Stimulated activated CD8-positive, alpha-beta memory T cell treated with anti-CD3 and anti-CD28 coated beads, Interleukin-2, amount 100 ng/mL, for 48 hours (primary cell): ENCODE data around the gene PDZD8.
A peak's percentile ranks its signal among the peaks of the same experiment; 100 is the strongest.

Experiments
- DNase-seq, 2 donors: peaks; one replicate each; pipeline ENCODE4 v3.0.0-alpha.2; 2020; ENCODE audit warnings: low read depth in 2 of 2

Gene PDZD8, protein sequence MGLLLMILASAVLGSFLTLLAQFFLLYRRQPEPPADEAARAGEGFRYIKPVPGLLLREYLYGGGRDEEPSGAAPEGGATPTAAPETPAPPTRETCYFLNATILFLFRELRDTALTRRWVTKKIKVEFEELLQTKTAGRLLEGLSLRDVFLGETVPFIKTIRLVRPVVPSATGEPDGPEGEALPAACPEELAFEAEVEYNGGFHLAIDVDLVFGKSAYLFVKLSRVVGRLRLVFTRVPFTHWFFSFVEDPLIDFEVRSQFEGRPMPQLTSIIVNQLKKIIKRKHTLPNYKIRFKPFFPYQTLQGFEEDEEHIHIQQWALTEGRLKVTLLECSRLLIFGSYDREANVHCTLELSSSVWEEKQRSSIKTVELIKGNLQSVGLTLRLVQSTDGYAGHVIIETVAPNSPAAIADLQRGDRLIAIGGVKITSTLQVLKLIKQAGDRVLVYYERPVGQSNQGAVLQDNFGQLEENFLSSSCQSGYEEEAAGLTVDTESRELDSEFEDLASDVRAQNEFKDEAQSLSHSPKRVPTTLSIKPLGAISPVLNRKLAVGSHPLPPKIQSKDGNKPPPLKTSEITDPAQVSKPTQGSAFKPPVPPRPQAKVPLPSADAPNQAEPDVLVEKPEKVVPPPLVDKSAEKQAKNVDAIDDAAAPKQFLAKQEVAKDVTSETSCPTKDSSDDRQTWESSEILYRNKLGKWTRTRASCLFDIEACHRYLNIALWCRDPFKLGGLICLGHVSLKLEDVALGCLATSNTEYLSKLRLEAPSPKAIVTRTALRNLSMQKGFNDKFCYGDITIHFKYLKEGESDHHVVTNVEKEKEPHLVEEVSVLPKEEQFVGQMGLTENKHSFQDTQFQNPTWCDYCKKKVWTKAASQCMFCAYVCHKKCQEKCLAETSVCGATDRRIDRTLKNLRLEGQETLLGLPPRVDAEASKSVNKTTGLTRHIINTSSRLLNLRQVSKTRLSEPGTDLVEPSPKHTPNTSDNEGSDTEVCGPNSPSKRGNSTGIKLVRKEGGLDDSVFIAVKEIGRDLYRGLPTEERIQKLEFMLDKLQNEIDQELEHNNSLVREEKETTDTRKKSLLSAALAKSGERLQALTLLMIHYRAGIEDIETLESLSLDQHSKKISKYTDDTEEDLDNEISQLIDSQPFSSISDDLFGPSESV

DNA sequence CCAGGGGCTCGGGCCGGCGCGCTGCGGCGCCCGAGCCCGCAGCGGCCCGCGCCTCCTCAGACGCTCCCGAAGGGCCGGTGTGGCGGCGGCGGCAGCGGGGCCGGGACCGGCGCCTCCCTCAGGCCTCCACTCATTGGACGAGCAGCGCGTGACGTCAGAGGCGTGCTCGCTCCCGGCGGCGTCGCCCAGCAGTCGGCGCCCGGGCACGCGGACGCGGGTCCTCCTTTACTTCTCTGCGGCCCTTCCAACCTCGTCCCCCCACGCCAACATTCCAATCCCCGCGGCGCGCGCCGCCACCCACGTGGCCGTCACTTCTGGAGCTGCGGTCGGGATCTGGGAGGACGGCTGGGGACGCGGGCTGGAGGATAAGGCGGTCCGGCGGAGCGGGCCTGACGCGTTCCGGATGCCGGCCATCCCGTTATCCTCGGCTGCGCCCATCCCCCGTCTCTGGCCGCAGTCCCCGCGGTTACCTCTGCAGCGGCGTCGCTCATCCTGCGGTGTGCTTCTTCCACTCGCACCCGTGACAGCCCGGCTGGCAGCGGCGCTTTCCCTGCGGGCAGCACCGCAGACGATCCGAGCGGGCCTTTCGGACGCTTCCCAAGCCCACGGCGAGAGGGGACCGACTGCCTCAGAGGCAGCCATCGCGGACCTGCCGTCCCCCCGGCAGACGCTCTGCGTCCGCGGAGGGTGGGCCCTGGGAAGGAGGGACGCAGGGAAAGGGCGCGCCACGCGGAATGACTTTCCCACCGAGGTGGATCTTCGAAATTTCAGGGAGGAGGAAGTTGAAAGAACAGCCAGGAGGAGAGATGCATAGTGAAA, at the start of gene PDZD8:
PDZD8 (minus strand) TSS at position 81 of the 819 bp plus-strand sequence. CDS start 213 bp downstream, outside the sequence.
- DNase-seq, result peak; percentile 85 to 88

DNA sequence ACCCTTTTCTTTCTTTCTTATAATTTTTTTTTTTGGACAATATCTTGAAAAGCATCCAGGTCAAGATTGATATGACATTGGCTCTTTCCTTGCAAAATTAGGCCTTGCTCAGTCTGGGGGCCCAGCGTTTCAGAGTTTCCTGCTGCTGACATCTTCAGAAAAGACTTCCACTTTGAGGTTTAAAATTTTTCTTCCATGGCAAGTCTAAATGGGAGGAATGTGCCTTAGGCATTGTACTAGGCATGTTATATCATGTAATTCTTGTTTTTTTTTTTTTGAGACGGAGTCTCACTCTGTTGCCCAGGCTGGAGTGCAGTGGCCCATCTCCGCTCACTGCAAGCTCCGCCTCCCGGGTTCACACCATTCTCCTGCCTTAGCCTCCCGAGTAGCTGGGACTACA, 48.9 kb upstream of the PDZD8 start:
- no peak for DNase-seq

DNA sequence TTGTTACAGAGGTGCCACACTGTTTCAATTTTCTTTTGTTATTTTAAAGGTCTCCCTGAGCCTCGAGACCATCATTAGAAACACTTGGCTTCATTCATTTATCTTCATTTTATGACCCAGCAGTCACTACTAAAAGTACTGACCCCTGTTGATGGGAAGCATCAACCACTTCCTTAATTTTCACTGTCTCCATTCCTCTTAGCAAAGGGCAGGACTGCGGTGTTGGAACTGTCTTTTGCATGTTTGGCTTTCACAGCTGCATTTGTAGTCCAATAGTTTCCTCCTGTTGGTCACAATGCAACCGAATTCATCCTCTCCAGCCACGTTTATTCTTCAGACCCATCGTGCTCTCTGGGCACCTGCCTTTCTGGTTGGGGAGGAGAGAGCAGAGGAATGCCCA, 46.7 kb upstream of the PDZD8 start:
- no peak for DNase-seq

DNA sequence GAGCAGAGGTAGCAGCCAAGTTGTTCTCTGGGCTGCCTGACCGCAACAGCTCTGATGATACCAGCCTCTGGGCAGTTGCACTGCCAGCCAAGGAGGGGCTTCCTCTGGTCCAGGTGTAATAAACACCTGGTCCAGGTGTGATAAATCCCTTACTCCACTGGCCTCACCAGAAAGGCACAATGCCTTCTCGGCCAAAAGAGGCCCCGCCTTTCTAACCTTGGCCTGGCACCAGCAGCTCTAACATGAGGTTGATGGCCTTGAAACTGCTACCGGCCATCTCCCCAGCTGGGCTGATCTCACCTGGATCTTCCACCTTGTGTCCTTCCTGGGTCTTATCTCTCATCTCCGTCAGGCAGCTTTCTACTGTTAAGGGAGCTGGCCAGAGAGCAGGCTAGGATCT, 45.5 kb upstream of the PDZD8 start:
- no peak for DNase-seq

DNA sequence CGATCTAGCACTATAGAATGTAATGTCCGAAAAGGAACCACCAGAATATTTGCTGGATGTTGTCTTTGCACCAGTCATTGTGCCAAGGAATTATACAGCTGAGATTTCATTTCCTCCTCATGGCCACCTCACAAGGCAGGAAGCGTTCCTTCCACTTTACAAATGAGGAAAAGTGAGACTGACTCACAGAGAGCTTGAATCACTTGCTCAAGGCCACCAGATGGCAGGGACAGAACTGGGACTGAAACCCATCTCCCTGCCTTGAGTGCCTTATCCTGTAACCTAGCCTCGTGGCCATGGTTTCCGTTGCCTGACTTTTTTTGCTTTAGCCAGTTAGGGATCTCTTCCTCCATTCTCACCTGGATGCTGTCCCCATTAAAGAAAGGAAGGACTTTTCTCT, 44.7 kb upstream of the PDZD8 start:
- DNase-seq, result no peak

DNA sequence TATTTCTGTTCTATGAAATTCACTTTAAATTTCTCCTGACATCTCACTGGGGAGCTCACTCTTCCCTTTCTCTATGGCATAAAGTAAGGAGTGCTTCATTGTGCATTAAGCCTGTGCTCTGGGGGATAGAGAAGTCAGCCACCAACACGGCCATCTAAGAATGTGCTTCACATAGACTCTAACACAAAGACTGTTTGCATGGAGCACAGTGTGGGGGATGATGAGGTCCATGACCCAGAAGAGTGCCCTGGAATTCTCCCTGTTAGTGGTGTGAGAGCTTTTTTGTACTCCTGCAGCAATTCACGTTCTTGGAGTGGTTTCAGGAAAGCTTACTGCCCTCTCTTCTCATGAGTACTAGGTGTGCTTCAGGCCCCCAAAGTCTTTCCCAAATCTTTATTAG, 43.9 kb upstream of the PDZD8 start:
- no peak for DNase-seq

DNA sequence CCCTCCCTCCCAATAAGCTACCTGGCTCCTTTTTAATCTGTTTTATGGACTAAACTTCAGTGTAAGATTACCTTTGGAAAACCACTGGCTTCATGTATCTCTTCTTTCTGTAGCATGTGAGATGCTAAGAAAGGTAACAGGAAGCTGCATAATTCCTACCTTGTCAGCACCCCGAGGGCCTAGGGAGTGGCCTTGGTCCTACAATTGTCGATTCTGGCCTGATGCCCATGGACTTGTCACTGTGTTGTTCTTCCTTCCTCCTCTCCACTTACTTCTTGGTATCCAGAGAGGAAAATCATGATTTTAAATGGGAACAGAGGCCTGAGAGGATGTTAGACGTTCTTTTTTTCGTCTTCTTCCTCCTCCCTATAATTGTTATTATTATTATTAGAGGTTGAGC, 42.9 kb upstream of the PDZD8 start:
- DNase-seq, result no peak

DNA sequence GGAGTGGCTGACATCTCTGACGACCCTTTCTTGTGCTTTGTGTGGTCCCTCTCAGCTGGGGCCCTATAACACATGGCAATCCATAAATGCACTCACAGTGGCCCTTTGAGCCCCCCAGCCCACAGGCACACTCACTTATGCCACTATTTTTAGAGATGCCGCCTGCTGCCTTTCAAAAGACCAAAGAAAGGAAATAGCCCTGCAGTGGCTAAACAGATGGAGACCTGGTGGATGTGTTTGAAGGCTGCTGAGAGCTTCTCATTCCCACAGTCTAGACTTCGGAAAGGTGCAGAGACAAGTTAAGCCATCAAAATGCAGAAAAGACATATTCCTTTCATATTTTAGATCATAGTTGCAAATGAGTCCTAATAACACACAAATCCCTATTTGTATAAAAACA, 42.0 kb upstream of the PDZD8 start:
- no peak for DNase-seq

DNA sequence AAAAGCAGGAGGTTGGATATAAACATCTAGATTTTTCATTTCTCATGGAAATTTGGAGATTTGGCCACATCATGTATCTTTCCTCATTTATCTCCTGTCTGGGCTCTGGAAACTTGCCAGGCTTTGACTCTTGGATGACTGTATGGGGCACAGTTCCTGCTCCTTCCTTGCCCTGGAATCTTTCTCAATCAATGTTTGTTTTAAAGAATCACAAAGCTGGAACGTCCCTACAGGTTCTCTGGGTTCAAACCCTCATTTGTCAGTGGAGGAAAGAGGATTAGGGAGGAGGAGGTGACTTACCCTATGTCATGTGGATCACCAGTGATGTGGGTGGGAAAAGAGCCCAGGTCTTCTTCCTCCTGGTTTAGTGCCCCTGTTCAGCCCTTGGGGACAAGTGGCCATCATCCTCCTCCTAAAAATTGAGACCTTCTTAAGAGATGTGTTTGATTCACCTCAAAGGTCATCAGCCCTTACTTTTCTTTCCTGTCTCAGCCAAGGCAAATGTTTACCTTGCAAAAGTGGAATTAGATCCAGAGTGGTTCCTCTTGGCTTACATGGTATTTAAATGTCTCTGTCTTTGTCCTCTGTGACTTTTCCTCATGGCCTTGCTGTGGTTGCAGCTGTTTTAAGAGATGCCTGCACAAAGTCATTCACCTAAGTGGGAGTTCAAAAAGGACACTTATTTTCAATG, 38.8 kb upstream of the PDZD8 start:
- DNase-seq, result no peak

DNA sequence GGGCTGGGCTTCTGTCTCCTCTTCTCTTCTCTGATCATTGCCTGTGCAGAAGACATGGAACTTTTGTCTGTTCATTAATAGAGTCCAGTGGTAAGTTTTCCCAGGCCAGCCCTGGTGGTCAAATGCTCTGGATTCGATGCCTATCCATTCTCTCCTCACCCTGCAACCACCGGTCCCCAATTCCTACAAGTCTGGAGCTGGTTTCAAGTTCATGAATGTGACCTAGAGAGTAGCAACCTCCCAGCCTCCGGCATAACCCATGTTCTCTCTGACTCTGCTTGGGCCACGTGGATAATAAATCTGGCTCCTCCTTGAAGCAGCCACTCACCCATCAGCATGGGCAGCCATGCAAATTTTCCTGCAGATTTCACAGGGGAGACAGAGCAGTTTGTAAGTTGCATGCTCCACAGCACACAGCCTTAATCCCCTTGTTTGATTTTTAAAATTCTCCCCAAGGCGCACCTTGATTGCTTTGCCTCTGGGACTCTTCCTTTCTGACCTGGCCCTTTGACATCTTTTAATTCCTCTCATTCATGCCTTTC, 37.3 kb upstream of the PDZD8 start:
- no peak for DNase-seq

DNA sequence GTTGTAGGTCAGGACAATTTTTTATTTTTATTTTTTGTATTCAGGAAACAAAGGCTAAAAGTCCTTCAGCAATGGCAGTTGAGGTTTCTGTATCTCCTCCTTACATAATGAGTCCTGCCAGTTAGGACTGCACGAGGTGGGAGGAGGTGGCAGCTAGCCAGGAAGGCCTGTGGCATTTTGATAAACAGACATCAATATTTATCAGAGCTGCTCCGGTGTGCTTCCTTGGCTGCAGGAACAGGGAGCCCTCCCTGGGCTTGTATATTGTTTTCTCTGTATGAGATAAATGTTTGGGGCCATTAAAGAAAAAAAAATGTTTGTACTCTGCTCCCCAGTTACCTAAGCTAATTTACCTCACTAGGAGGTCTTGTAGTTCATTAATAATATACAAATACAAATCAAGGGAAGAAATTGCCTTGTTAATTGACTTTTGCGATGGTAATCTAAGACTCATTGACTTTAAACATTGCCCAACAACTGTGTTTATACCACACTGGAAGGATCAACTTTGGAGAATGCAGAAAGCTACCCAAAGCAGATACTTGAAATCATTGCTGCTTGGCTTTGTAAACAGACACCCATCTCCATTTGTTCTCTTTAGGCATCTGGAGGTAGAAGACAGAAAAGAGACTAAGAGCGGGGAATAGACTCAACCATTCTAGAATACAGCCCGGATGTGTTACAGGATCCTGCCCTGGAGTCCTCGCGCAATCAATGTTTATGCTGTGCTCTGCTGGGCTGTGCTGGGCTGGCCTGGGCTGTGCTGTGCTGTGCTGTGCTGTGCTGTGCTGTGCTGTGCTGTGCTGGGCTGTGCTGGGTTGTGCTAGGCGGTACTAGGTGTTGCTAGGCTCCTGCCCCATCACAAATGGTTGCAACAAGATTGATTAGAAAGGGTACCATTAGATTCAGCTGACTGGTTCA, 36.5 kb upstream of the PDZD8 start:
- DNase-seq, result no peak

DNA sequence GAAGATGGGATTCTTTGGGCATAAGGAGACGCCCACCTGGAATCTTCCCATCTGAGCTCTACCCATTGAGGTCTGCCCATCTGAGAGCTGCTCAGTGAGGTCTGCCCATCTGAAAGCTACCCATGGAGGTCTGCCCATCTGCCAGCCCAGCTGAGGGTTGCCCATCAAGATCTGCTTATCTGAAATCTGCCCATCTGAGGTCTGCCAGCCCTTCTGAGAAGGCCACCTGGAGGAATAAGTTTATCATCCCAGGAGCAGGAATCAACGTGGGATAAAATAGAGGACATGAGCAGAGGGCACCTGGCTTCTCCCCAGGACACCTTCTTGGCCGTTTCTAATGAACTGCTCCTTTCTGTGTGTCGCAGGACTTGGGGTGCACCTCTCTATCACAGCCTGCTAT, 35.3 kb upstream of the PDZD8 start:
- no peak for DNase-seq

DNA sequence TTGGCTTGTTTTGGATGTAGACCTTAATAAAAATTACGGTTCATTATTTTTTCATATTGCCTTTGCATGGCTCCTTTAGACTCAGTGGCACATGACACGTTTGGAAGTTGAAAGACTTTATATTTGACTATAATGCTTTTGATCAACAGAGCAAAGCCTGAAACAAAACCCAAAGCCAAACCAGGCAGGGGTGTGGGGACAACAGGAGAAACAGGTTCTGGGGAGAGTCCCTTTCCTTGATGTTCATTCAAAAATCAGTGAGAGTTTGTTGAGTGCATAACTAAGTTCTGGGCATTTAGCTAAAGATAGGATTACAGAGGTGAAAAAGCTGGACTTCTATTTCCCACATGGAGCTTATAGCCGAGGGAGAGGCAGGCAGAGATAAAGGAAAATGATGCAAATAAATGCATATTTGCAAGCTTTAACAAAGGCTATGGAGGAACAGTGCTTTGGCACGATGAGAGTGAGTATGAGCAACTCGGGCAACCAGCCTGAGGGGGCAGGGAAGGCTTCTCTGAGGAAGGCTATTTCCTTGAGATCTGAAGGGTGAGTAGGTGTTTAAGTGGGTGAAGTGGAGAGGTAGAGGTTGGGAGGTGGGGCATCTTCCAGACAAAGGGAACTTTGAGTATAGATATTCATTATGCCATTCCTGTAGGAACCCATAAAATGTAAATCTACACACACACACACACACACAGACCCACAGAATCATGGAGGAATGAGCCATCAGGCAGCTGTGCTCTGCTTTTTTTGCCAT, 34.5 kb upstream of the PDZD8 start:
- DNase-seq, result no peak

DNA sequence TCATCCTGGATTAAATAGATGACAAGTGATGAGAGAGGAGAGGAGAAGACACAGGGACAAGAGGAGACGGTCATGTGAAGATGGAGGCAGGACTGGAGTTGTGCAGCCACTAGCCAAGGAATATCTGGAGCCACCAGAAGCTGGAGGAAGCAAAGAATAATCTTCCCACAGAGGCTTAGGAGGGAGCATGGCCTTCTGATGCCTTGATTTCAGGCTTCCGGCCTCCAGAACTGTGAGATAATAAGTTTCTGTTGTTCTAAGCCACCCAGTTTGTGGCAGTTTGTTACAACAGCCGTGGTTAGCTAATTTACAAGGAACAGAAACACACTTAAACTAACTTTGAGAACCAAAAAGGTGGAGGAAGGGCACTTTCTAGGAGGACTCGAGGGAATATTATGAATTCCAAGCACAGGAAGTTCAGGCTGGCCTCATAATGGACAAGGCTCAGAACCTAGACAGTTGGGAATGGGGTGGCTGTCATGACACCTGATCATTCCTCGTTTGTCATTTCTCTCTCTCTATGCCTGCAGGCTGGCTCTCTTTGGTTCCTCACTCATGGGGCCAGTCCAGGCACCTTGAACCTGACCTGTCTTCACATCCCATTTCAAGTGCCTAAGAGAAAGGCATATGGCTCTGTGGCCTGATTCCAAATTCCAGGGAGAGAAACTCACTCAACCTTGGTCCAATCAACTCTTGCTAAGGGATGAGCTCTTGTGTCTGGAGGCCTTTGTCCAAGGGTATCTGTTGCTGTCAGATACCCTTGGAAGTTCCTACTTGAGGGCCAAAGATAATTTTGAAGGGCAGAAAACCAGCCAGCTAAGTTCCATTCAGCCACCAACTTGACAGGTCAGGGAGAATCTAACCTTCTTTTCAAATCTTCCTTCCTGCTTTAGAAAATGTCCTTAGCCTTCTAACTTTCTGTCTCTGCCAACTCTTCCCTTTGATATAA, 33.5 kb upstream of the PDZD8 start:
- DNase-seq, result no peak

DNA sequence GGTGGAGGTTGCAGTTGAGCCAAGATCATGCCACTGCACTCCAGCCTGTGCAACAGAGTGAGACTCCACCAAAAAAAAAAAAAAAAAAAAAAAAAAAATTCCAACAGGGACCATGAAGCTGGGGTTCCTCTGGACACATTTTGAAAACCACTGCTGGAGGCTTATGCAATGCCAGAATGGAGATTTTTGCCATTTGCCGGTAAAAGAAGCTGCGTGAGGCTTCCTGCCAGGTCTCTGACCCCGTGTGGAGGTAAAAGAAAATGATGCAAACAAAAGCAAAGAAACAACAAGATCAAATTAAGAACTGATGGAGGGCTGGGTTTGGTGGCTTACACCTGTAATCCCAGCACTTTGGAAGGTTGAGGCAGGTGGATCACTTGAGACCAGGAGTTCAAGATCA, 30.5 kb upstream of the PDZD8 start:
- DNase-seq, result no peak

DNA sequence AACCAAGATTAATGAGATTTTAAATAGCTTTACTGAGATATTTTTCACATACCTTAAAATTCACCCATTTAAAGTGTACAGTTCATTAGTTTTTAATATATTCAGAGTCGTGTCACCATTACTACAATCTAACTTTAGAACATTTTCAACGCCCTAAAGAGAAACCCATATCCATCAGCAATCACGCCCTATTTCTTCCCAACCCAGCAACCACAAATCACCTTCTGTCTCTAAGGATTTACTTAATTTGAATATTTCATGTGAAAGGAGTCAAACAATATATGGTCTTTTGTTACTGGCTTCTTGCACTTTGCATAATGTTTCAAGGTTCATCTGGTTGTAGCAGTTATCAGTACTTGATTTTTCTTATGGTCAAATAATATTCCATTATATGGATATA, 25.1 kb upstream of the PDZD8 start:
- DNase-seq, result no peak

DNA sequence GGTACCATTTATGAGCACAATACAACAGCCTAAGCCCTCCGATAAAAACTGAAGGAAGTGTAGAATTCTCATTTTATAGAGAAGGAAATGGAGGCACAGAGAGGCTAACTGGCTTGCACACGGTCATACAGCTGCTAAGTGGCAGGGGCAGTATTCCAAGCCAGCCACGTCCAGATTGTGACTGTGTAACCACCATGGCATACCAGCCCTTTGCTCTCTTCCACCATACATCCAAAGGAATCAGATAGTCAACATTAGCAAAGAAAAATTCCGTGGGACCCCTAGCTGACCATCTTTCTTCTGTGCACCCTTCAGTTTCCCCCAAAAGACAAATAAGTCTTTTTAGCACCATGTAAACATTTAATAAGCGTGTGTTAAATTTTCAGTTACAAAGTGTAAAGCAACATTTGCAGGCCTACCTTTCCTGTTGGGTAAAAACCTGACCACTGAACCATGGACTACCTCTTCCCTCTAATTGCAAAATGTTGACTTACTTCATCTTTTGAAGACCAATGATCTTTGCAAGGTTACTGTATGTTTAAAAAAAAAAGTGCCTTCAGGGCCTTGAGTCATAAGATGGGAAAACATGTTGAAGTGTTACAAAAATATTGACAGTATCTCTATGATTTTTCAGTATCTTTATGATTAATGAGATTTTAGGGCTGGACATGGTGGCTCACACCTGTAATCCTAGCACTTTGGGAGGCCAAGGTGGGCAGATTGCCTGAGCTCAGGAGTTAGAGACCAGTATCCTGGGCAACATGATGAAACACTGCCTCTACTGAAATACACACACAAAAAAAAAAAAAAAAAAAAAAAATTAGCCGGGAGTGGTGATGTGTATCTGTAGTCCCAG, 24.3 kb upstream of the PDZD8 start:
- DNase-seq, result no peak
